H1 (cell line): ENCODE results near the gene NUDT3. TPM values are rescaled to one million over a fixed set of nuclear protein-coding genes. Genes with fewer than 3 reads are reported as not detected.

Experiments
- CTCF ChIA-PET: fragments of 300-600 bp; sonication (Branson Sonifier 250); formaldehyde crosslinking; loops from one replicate; lab custom pipeline; 2021; ENCODE audit not compliant: partially characterized antibody; lab: Charles Lee
- POLR2A ChIA-PET: fragments of 300-600 bp; sonication (Branson Sonifier 250); formaldehyde crosslinking; loops from one replicate; lab custom pipeline; 2021; ENCODE audit warnings: inconsistent platforms; ENCODE audit not compliant: partially characterized antibody; lab: Charles Lee
- DNase-seq, 2 experiments: peaks; one replicate each; pipeline versions ENCODE4 v3.0.0 to v3.0.0-alpha.2; 2010 to 2022; ENCODE audit warnings: low spot score in 2 of 2, low read depth in 1 of 2, mixed read lengths in 1 of 2
- FAIRE-seq: peaks from 2 replicates; lab custom pipeline; 2011; peaks lifted over from hg19 to GRCh38; lab: Jason Lieb, UNC
- H2AFZ ChIP-seq: 2 replicates; pipeline ENCODE4 v1.8.1; 2012; ENCODE audit warnings: low read length, inconsistent platforms
- H2AK5ac ChIP-seq: 2 replicates; pipeline ENCODE4 v1.6.1; 2013; ENCODE audit warnings: low read depth, low read length
- H2BK120ac ChIP-seq: replicated peaks from 2 replicates; pipeline ENCODE3; 2013; ENCODE audit warnings: low read depth, low read length, inconsistent platforms
- H2BK12ac ChIP-seq: 2 replicates; pipeline ENCODE4 v1.6.1; 2013; ENCODE audit warnings: low read depth, low read length
- H2BK15ac ChIP-seq: 2 replicates; pipeline ENCODE4 v1.6.1; 2013; ENCODE audit warnings: low read length
- H2BK20ac ChIP-seq: 2 replicates; pipeline ENCODE4 v1.6.1; 2013; ENCODE audit warnings: low read length
- H2BK5ac ChIP-seq: 2 replicates; pipeline ENCODE4 v1.6.1; 2013; ENCODE audit warnings: low read depth, low read length
- H3K14ac ChIP-seq: 2 replicates; pipeline ENCODE4 v1.6.1; 2013; ENCODE audit warnings: inconsistent platforms; ENCODE audit not compliant: insufficient read length
- H3K18ac ChIP-seq: 2 replicates; pipeline ENCODE4 v1.6.1; 2013; ENCODE audit warnings: low read length; ENCODE audit errors: extremely low read depth
- H3K23ac ChIP-seq: 2 replicates; pipeline ENCODE4 v1.6.1; 2013; ENCODE audit warnings: inconsistent platforms; ENCODE audit not compliant: insufficient read length
- H3K23me2 ChIP-seq: 2 replicates; pipeline ENCODE4 v1.6.1; 2013; ENCODE audit warnings: low read depth, low read length
- H3K27ac ChIP-seq: 2 replicates; pipeline ENCODE4 v1.6.1; 2011; ENCODE audit warnings: low read depth, low read length, inconsistent platforms
- H3K27me3 ChIP-seq, 4 experiments: replicated peaks in 1 of 4; 1 replicate in 1 of 4; 2 replicates in 3 of 4; pipeline versions ENCODE4 v1.6.1 to v1.8.1; 2011 to 2013; ENCODE audit warnings: low read length in 3 of 4, mild to moderate bottlenecking in 3 of 4, inconsistent platforms in 2 of 4, mixed read lengths in 2 of 4, moderate library complexity in 1 of 4; ENCODE audit not compliant: control insufficient read depth in 3 of 4, insufficient read depth in 3 of 4; ENCODE audit errors: extremely low read depth in 1 of 4
- H3K36me3 ChIP-seq, 4 experiments: 2 replicates each; pipeline versions ENCODE4 v1.6.1 to v1.8.1; 2011 to 2013; ENCODE audit warnings: mild to moderate bottlenecking in 4 of 4, low read length in 3 of 4, moderate library complexity in 2 of 4, control low read depth in 1 of 4, inconsistent platforms in 1 of 4; ENCODE audit not compliant: insufficient read depth in 4 of 4, control insufficient read depth in 2 of 4
- H3K4ac ChIP-seq: replicated peaks from 2 replicates; pipeline ENCODE3; 2013; ENCODE audit warnings: low read length, low read depth, mixed read lengths, inconsistent platforms; ENCODE audit not compliant: insufficient read length
- H3K4me1 ChIP-seq, 4 experiments: replicated peaks in 1 of 4; 1 replicate in 1 of 4; 2 replicates in 3 of 4; pipeline versions ENCODE4 v1.6.1 to v1.8.1; 2011 to 2013; ENCODE audit warnings: low read length in 3 of 4, inconsistent platforms in 2 of 4, mixed read lengths in 1 of 4; ENCODE audit not compliant: insufficient read depth in 4 of 4, control insufficient read depth in 3 of 4
- H3K4me2 ChIP-seq, 2 experiments: 2 replicates each; pipeline versions ENCODE4 v1.6.1 to v1.8.1; 2011 to 2013; ENCODE audit warnings: low read depth in 2 of 2, low read length in 2 of 2, control low read depth in 1 of 2, inconsistent platforms in 1 of 2, mild to moderate bottlenecking in 1 of 2; ENCODE audit not compliant: insufficient read depth in 1 of 2
- H3K4me3 ChIP-seq, 4 experiments: fragments of 200-600, 300-600 bp in 1 of 4; sonication (generic), shearing (Covaris generic), sonication (Bioruptor Twin) in 1 of 4; 2 replicates each; pipeline versions ENCODE4 v1.5.1 to v1.8.1; 2011 to 2016; ENCODE audit warnings: low read length in 4 of 4, low read depth in 3 of 4, control low read depth in 2 of 4, inconsistent platforms in 2 of 4, mild to moderate bottlenecking in 2 of 4, mixed read lengths in 1 of 4, moderate library complexity in 1 of 4; ENCODE audit not compliant: insufficient read depth in 2 of 4; ENCODE audit errors: extremely low read depth in 1 of 4
- H3K56ac ChIP-seq: replicated peaks from 2 replicates; pipeline ENCODE3; 2013; ENCODE audit warnings: low read depth, mild to moderate bottlenecking, mixed read lengths, low read length, inconsistent platforms; ENCODE audit not compliant: insufficient read length
- H3K79me1 ChIP-seq: 2 replicates; pipeline ENCODE4 v1.6.1; 2013; ENCODE audit warnings: low read depth, low read length, control low read depth
- H3K79me2 ChIP-seq, 2 experiments: 2 replicates each; pipeline versions ENCODE4 v1.6.1 to v1.8.1; 2012 to 2013; ENCODE audit warnings: low read length in 2 of 2, mild to moderate bottlenecking in 2 of 2, inconsistent platforms in 1 of 2; ENCODE audit not compliant: insufficient read depth in 2 of 2, control insufficient read depth in 1 of 2
- H3K9ac ChIP-seq, 4 experiments: replicated peaks in 1 of 4; 1 replicate in 1 of 4; 2 replicates in 3 of 4; pipeline versions ENCODE4 v1.6.1 to v1.8.1; 2011 to 2013; ENCODE audit warnings: low read depth in 3 of 4, low read length in 3 of 4, control low read depth in 2 of 4, mild to moderate bottlenecking in 2 of 4, moderate library complexity in 2 of 4, inconsistent platforms in 1 of 4; ENCODE audit errors: extremely low read depth in 1 of 4
- H3K9me3 ChIP-seq, 2 experiments: 2 replicates each; pipeline versions ENCODE4 v1.6.1 to v1.8.1; 2012 to 2013; ENCODE audit warnings: mild to moderate bottlenecking in 2 of 2, moderate library complexity in 2 of 2, control low read depth in 1 of 2, inconsistent platforms in 1 of 2, low read depth in 1 of 2, low read length in 1 of 2, mixed read lengths in 1 of 2; ENCODE audit not compliant: insufficient read depth in 2 of 2
- H4K20me1 ChIP-seq, 2 experiments: replicated peaks in 1 of 2; 2 replicates each; pipeline versions ENCODE3 to v1.8.1; 2011 to 2013; ENCODE audit warnings: inconsistent platforms in 2 of 2, low read length in 2 of 2, mild to moderate bottlenecking in 1 of 2; ENCODE audit not compliant: insufficient read depth in 2 of 2, control insufficient read depth in 1 of 2
- H4K5ac ChIP-seq: 2 replicates; pipeline ENCODE4 v1.6.1; 2013; ENCODE audit warnings: low read length, low read depth, mixed read lengths, inconsistent platforms; ENCODE audit not compliant: insufficient read length
- H4K8ac ChIP-seq: 2 replicates; pipeline ENCODE4 v1.8.0; 2013; ENCODE audit warnings: mild to moderate bottlenecking, moderate library complexity, low read length, inconsistent platforms; ENCODE audit not compliant: insufficient read depth; ENCODE audit errors: extremely low read depth
- H4K91ac ChIP-seq: replicated peaks from 2 replicates; pipeline ENCODE3; 2013; ENCODE audit warnings: low read length, mixed read lengths, inconsistent platforms; ENCODE audit not compliant: insufficient read length
- ASH2L ChIP-seq: fragments of 200-600, 300-600 bp; sonication (generic); IDR thresholded peaks from one replicate; pipeline ENCODE4 v1.7.1; 2017; ENCODE audit warnings: low read length
- BCL11A ChIP-seq, 2 experiments: IDR thresholded peaks; one replicate each; pipeline ENCODE4 v1.6.1; 2011; ENCODE audit warnings: low read depth in 2 of 2, low read length in 2 of 2, mild to moderate bottlenecking in 2 of 2
- CTCF ChIP-seq, 3 experiments: IDR thresholded peaks; 1 replicate in 2 of 3; 2 replicates in 1 of 3; pipeline versions ENCODE4 v1.5.1 to v1.6.1; 2011; ENCODE audit warnings: low read length in 3 of 3, mild to moderate bottlenecking in 3 of 3, inconsistent platforms in 2 of 3, low read depth in 1 of 3, moderate library complexity in 1 of 3; ENCODE audit not compliant: insufficient read depth in 1 of 3; ENCODE audit errors: control extremely low read depth in 1 of 3
- MAFK ChIP-seq: IDR thresholded peaks from 2 replicates; pipeline ENCODE4 v1.6.1; 2012; ENCODE audit warnings: low read depth, mild to moderate bottlenecking, improper control_type of control experiment, low read length
- RFX5 ChIP-seq: IDR thresholded peaks from 2 replicates; pipeline ENCODE4 v1.6.1; 2011; ENCODE audit warnings: low read depth, low read length, improper control_type of control experiment, borderline replicate concordance
- SUZ12 ChIP-seq: fragments of 200-600 bp; sonication (generic); IDR thresholded peaks from 2 replicates; pipeline ENCODE4 v1.6.1; 2012; ENCODE audit warnings: mild to moderate bottlenecking, inconsistent platforms, low read length, moderate library complexity, mixed read lengths
- WGBS, 2 experiments: shearing (Covaris generic) in 1 of 2; methylation state at CpG; one replicate each; pipeline versions ENCODE4 v1.1.6 to v1.1.7; 2013 to 2015; ENCODE audit warnings: low lambda C conversion rate in 2 of 2, mixed read lengths in 2 of 2, inconsistent platforms in 1 of 2, low coverage in 1 of 2, missing lambda C conversion rate in 1 of 2; ENCODE audit not compliant: insufficient replicate concordance in 2 of 2, insufficient coverage in 1 of 2, insufficient read length in 1 of 2; ENCODE audit errors: extremely low coverage in 1 of 2, missing lambda C conversion rate in 1 of 2; 5-methylcytosine and 5-hydroxymethylcytosine counted together
- polyA plus RNA-seq, 7 experiments: library from polyadenylated mRNA; depleted of rRNA in 3 of 7; stranded (reverse) in 5 of 7; unstranded in 2 of 7; fragments of >200 nt in 5 of 7; fragments of 200-250 nt in 2 of 7; gene quantifications; 1 replicate in 5 of 7; 2 replicates in 1 of 7; 4 replicates in 1 of 7; pipeline versions ENCODE4 v1.2.1 to v1.2.3, GENCODE V29; 2011 to 2013; ENCODE audit warnings: missing spikeins in 2 of 7, mixed read lengths in 2 of 7
- total RNA-seq: library from RNA; stranded (reverse); fragmentation: NEBNext Ultra II Directional; extraction: Animal tissue kit (Norgen Biotek cat#: 25700); gene quantifications from 2 replicates; pipeline ENCODE4 v1.2.1, GENCODE V29; 2021
- TF ChIP-seq, protein P1 (sequence below): IDR thresholded peaks from 2 replicates; pipeline ENCODE4 v1.6.1; 2011; ENCODE audit warnings: low read length, improper control_type of control experiment

The NUDT3 gene
- total and polyA plus RNA-seq, 2 of the 8 experiments (the other 6 are each of a cell fraction or from before 2014, with no cell fraction given) = 14.1 to 36.9 TPM

DNA sequence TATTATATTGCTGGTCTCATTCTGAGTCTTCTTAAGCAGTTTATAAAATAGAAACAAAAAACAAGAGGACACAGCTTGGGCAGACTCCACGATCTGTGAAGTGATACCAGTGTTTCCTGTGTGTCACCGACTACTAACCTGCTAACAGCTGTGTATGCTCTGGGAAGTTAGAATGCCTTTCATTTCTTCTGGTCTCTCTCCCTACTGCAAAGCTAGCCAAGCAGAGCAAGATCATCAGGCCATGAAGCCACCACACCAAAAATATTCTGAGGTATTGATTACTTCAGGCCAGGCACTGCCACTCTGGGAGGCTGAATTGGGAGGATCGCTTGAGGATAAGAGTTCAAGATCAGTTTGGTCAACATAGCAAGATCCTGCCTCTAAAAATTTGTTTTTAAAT lies 96.7 kb downstream of the NUDT3 start:
- Histone ChIP-seq H3K4me1 (no peaks in the 10 kb centered on the region), H2BK15ac (no peak overlapping the region), H3K23me2 (no peaks in the 10 kb centered on the region), H3K56ac (no peak overlapping the region), H3K4me3 (no peak overlapping the region), H4K91ac (no peak overlapping the region), H3K36me3 (peaks cover 4 to 16% (median 10%) of the 10 kb centered on the region in 4 experiments; a peak in 5 of 8 replicates), H4K8ac (no peak overlapping the region), H3K4me2 (no peak overlapping the region), H3K18ac (no peak overlapping the region), H3K79me1 (no peaks in the 10 kb centered on the region), H3K9me3 (no peaks in the 10 kb centered on the region), H3K23ac (no peak overlapping the region), H2AK5ac (no peak overlapping the region), H3K79me2 (no peaks in the 10 kb centered on the region), H2BK5ac (no peak overlapping the region), H2BK20ac (no peak overlapping the region), H3K27me3 (no peaks in the 10 kb centered on the region), H2BK120ac (no peak overlapping the region), H4K20me1 (peaks cover 0 to 2% of the 10 kb centered on the region in 2 experiments), H2BK12ac (no peak overlapping the region), H3K27ac (no peak overlapping the region), H4K5ac (no peak overlapping the region), H3K4ac (no peak overlapping the region), H3K9ac (no peak overlapping the region), H2AFZ (no peak overlapping the region), H3K14ac (no peak overlapping the region)
- ChIA-PET POLR2A (interaction anchor here (0.6 kb wide), 1 partner anchor 719 kb away, joined by 4 read pairs; no protein-coding TSS in a partner anchor), CTCF (interaction anchor here (0.6 to 1.2 kb wide), 4 partner anchors 16 to 133 kb away, joined by 3 to 5 read pairs (median 3); partner anchors contain the start of gene SMIM29)
- TF ChIP-seq SUZ12 = no peak
- no peak for TF ChIP-seq ASH2L
- no peak for TF ChIP-seq MAFK
- TF ChIP-seq BCL11A (IDR thresholded peaks at IDR 0.05; ENCODE audit: low read depth in 2 of 2, low read length in 2 of 2) = no peak
- TF ChIP-seq, protein P1, sequence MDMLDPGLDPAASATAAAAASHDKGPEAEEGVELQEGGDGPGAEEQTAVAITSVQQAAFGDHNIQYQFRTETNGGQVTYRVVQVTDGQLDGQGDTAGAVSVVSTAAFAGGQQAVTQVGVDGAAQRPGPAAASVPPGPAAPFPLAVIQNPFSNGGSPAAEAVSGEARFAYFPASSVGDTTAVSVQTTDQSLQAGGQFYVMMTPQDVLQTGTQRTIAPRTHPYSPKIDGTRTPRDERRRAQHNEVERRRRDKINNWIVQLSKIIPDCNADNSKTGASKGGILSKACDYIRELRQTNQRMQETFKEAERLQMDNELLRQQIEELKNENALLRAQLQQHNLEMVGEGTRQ = no peak
- TF ChIP-seq CTCF (IDR thresholded peaks at IDR 0.05; ENCODE audit: control extremely low read depth in 1 of 3, insufficient read depth in 1 of 3, low read depth in 1 of 3, low read length in 3 of 3) = no peak
- no peak for TF ChIP-seq RFX5
- no peak for FAIRE-seq
- 90% methylated on average over 3 of the region's 3 CpGs; no CpG with 5 or more reads in 1 of the 2 experiments for WGBS, 2 experiments
- no peak for DNase-seq
